ENCODE measurements around the gene CLDN20.

DNA sequence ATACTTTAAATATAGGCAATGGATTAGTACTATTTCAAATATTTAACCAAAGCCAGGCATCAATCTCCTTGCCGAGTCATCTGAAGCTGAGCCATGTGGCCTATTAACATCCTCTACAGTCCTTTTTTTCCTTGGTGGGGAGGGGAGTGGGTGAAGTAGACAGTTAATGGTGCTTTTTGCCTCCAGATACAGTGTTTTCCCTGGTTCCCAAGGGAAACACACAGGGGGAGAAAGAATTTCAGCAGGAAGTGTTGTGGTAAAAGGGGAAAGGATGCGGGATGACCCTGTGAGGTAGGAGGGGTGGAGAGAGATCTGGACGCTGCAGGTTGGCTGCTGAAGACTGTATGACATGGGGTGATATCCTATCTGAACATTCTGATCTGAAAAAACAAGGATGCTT, 9.6 kb downstream of the CLDN20 start:
- TF ChIP-seq, protein P1, sequence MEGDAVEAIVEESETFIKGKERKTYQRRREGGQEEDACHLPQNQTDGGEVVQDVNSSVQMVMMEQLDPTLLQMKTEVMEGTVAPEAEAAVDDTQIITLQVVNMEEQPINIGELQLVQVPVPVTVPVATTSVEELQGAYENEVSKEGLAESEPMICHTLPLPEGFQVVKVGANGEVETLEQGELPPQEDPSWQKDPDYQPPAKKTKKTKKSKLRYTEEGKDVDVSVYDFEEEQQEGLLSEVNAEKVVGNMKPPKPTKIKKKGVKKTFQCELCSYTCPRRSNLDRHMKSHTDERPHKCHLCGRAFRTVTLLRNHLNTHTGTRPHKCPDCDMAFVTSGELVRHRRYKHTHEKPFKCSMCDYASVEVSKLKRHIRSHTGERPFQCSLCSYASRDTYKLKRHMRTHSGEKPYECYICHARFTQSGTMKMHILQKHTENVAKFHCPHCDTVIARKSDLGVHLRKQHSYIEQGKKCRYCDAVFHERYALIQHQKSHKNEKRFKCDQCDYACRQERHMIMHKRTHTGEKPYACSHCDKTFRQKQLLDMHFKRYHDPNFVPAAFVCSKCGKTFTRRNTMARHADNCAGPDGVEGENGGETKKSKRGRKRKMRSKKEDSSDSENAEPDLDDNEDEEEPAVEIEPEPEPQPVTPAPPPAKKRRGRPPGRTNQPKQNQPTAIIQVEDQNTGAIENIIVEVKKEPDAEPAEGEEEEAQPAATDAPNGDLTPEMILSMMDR (IDR thresholded peaks at IDR 0.05): no peak
- no peak for TF ChIP-seq POLR2A (IDR thresholded peaks at IDR 0.05; ENCODE audit: low read depth)
